Panc1 (cell line): ENCODE measurements around the gene MAEA. TPM values are rescaled to one million over a fixed set of nuclear protein-coding genes. Genes with fewer than 3 reads are reported as not detected.

Experiments used
- ATAC-seq: fragments of 200-7000 bp; cut with Tn5 transposase; 2 replicates; pipeline ENCODE4 v1.9.1; 2020; ENCODE audit warnings: mild to moderate bottlenecking, moderate library complexity
- BruUV-seq: library from RNA; stranded (reverse); fragments of 400-500 nt; replicated peaks from 2 replicates; lab custom pipeline; 2021; lab: Mats Ljungman, UMichigan
- CTCF ChIA-PET: fragments of 300-600 bp; sonication (Branson Sonifier 250); formaldehyde crosslinking; loops from one replicate; lab custom pipeline; 2022; ENCODE audit warnings: antibody characterized with exemption; lab: Charles Lee
- POLR2A ChIA-PET: fragments of 300-600 bp; sonication (Branson Sonifier 250); formaldehyde crosslinking; loops from one replicate; lab custom pipeline; 2022; ENCODE audit warnings: antibody characterized with exemption; lab: Charles Lee
- DNase-seq: peaks from one replicate; pipeline ENCODE4 v3.0.0-alpha.2; 2010; ENCODE audit warnings: low read depth, low spot score
- H3K27ac ChIP-seq: 2 replicates; pipeline ENCODE4 v1.5.1; 2011; ENCODE audit warnings: mild to moderate bottlenecking, low read length, inconsistent platforms
- H3K27me3 ChIP-seq: fragments of 200-500 bp; sonication (Bioruptor generic); 2 replicates; pipeline ENCODE4 v1.6.0; 2014; ENCODE audit warnings: low read length, inconsistent platforms; ENCODE audit not compliant: control insufficient read depth, insufficient read depth
- H3K36me3 ChIP-seq: fragments of 200-500 bp; sonication (Bioruptor generic); 2 replicates; pipeline ENCODE4 v1.5.1; 2014; ENCODE audit warnings: inconsistent platforms, mild to moderate bottlenecking, low read length, moderate library complexity; ENCODE audit not compliant: control insufficient read depth, insufficient read depth
- H3K4me1 ChIP-seq: 2 replicates; pipeline ENCODE4 v1.5.1; 2011; ENCODE audit warnings: inconsistent platforms, mild to moderate bottlenecking, low read length, moderate library complexity; ENCODE audit not compliant: control insufficient read depth, insufficient read depth
- H3K4me3 ChIP-seq, 2 experiments: 2 replicates each; pipeline ENCODE4 v1.5.1; 2011 to 2012; ENCODE audit warnings: low read depth in 2 of 2, low read length in 2 of 2, mild to moderate bottlenecking in 2 of 2, inconsistent platforms in 1 of 2, moderate library complexity in 1 of 2
- H3K9me3 ChIP-seq: fragments of 200-500 bp; sonication (Bioruptor generic); 2 replicates; pipeline ENCODE4 v1.5.1; 2014; ENCODE audit warnings: low read depth, mild to moderate bottlenecking, inconsistent platforms, low read length, moderate library complexity; ENCODE audit not compliant: control insufficient read depth, insufficient read depth
- POLR2AphosphoS5 ChIP-seq: IDR thresholded peaks from 2 replicates; pipeline ENCODE4 v1.6.1; 2012; ENCODE audit warnings: mild to moderate bottlenecking, low read depth, low read length, moderate library complexity
- SIN3A ChIP-seq: IDR thresholded peaks from 2 replicates; pipeline ENCODE4 v1.6.1; 2012; ENCODE audit warnings: low read depth, mild to moderate bottlenecking, low read length, moderate library complexity, borderline replicate concordance; ENCODE audit not compliant: insufficient read depth
- TCF7L2 ChIP-seq: IDR thresholded peaks from 2 replicates; pipeline ENCODE4 v1.6.1; 2011; ENCODE audit warnings: mild to moderate bottlenecking, low read depth, low read length, inconsistent platforms
- in situ Hi-C: cut with HindIII; loops from 2 replicates; pipeline ENCODE4 v1.10.0; 2016; ENCODE audit warnings: low sequenced_read_pairs, low pct_unique_long_range_greater_than_20kb
- intact Hi-C: fragments of 100-400 bp; cut with micrococcal nuclease; formaldehyde crosslinking; loops from one replicate; pipeline ENCODE4 v1.10.0; 2022; ENCODE audit not compliant: unreplicated experiment
- total RNA-seq: library from RNA; stranded (reverse); gene quantifications from one replicate; pipeline ENCODE4 v1.2.1, GENCODE V29; 2021; ENCODE audit not compliant: unreplicated experiment
- TF ChIP-seq, protein P1 (sequence below): fragments of 450-650 bp; IDR thresholded peaks from 2 replicates; pipeline ENCODE4 v1.5.1; 2017; ENCODE audit warnings: mild to moderate bottlenecking
- TF ChIP-seq, protein P2 (sequence below), 2 experiments: IDR thresholded peaks; 2 replicates each; pipeline ENCODE4 v1.6.1; 2011 to 2012; ENCODE audit warnings: low read depth in 2 of 2, control low read depth in 1 of 2, low read length in 1 of 2, mild to moderate bottlenecking in 1 of 2, moderate library complexity in 1 of 2; ENCODE audit not compliant: insufficient read depth in 1 of 2

Gene MAEA
- total RNA-seq, 1 experiment from 2014 or later, result 62.3 TPM

GRCh38 chr4:1296324-1297022 is 6.8 kb downstream of the MAEA start:
- DNase-seq, result no peak
- no peak for ATAC-seq
- H3K27me3 ChIP-seq, result no peaks in the 10 kb centered on the region
- in situ Hi-C loops, result no loop called here
- TF ChIP-seq TCF7L2 (no peak), POLR2AphosphoS5 (no peak), SIN3A (no peak)
- TF ChIP-seq, protein P1, sequence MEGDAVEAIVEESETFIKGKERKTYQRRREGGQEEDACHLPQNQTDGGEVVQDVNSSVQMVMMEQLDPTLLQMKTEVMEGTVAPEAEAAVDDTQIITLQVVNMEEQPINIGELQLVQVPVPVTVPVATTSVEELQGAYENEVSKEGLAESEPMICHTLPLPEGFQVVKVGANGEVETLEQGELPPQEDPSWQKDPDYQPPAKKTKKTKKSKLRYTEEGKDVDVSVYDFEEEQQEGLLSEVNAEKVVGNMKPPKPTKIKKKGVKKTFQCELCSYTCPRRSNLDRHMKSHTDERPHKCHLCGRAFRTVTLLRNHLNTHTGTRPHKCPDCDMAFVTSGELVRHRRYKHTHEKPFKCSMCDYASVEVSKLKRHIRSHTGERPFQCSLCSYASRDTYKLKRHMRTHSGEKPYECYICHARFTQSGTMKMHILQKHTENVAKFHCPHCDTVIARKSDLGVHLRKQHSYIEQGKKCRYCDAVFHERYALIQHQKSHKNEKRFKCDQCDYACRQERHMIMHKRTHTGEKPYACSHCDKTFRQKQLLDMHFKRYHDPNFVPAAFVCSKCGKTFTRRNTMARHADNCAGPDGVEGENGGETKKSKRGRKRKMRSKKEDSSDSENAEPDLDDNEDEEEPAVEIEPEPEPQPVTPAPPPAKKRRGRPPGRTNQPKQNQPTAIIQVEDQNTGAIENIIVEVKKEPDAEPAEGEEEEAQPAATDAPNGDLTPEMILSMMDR, result no peak
- TF ChIP-seq, protein P2, sequence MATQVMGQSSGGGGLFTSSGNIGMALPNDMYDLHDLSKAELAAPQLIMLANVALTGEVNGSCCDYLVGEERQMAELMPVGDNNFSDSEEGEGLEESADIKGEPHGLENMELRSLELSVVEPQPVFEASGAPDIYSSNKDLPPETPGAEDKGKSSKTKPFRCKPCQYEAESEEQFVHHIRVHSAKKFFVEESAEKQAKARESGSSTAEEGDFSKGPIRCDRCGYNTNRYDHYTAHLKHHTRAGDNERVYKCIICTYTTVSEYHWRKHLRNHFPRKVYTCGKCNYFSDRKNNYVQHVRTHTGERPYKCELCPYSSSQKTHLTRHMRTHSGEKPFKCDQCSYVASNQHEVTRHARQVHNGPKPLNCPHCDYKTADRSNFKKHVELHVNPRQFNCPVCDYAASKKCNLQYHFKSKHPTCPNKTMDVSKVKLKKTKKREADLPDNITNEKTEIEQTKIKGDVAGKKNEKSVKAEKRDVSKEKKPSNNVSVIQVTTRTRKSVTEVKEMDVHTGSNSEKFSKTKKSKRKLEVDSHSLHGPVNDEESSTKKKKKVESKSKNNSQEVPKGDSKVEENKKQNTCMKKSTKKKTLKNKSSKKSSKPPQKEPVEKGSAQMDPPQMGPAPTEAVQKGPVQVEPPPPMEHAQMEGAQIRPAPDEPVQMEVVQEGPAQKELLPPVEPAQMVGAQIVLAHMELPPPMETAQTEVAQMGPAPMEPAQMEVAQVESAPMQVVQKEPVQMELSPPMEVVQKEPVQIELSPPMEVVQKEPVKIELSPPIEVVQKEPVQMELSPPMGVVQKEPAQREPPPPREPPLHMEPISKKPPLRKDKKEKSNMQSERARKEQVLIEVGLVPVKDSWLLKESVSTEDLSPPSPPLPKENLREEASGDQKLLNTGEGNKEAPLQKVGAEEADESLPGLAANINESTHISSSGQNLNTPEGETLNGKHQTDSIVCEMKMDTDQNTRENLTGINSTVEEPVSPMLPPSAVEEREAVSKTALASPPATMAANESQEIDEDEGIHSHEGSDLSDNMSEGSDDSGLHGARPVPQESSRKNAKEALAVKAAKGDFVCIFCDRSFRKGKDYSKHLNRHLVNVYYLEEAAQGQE (IDR thresholded peaks at IDR 0.05; ENCODE audit: insufficient read depth in 1 of 2, low read depth in 2 of 2, low read length in 1 of 2), result no peak
- H3K36me3 ChIP-seq, result 0 out of 2 replicates have a peak, but pooled peaks cover 3% of the 10 kb centered on the region
- no peak overlapping the region for H3K4me3 ChIP-seq
- intact Hi-C loops, result no loop called here
- no peak overlapping the region for H3K27ac ChIP-seq
- BruUV-seq, result no TSS peak
- peaks cover 27% of the 10 kb centered on the region for H3K4me1 ChIP-seq
- no peaks in the 10 kb centered on the region for H3K9me3 ChIP-seq
- CTCF ChIA-PET, result no interaction called here
- POLR2A ChIA-PET, result no interaction called here

DNA sequence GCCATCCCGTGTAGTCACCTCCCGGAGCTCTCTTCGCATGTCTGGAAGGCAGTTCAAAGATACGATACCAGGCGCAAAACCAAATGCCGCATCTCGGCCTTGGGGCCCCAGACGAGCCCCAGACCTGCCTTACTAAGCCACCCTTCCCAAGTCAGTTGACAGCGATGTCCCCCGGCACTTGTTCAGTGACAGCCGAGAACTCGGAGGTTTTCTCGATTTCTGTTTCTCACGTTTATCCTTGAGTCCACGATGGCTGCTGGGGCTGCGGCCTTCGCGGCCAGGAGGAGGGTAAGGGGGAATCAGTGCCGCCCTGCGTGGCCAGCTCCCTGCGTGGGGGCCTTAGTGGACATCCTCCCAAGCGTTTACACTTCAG is 7.3 kb downstream of the MAEA start:
- Histone ChIP-seq H3K4me3 (no peak overlapping the region), H3K4me1 (peaks cover 23% of the 10 kb centered on the region), H3K9me3 (no peaks in the 10 kb centered on the region), H3K36me3 (0 out of 2 replicates have a peak, but pooled peaks cover 3% of the 10 kb centered on the region), H3K27me3 (no peaks in the 10 kb centered on the region), H3K27ac (no peak overlapping the region)
- DNase-seq (no peak), ATAC-seq (no peak)
- TF ChIP-seq POLR2AphosphoS5 (no peak), SIN3A (no peak), TCF7L2 (no peak)
- TF ChIP-seq, protein P2 (IDR thresholded peaks at IDR 0.05; ENCODE audit: insufficient read depth in 1 of 2, low read depth in 2 of 2, low read length in 1 of 2), result no peak
- TF ChIP-seq, protein P1, result no peak
- in situ Hi-C loops (no loop called here), intact Hi-C loops (no loop called here)
- ChIA-PET CTCF (no interaction called here), POLR2A (no interaction called here)
- no TSS peak for BruUV-seq
